Neural cell (in vitro differentiated cells): Measurements from ENCODE around the gene DPP6. TPM values are rescaled to one million over a fixed set of nuclear protein-coding genes. Genes with fewer than 3 reads are reported as not detected.

Experiments
- H2AFZ ChIP-seq: fragments of 200-600, 300-800 bp; sonication (generic), shearing (Covaris generic); 2 replicates; pipeline ENCODE4 v1.6.0; 2014; ENCODE audit warnings: low read depth, mild to moderate bottlenecking, antibody characterized with exemption, low read length, moderate library complexity
- H3F3A ChIP-seq: fragments of 200-600 bp; shearing (Covaris generic); 2 replicates; pipeline ENCODE4 v1.6.1; 2016; ENCODE audit warnings: mild to moderate bottlenecking, moderate library complexity, mixed read lengths, antibody characterized with exemption, low read length; ENCODE audit not compliant: insufficient read depth, poor library complexity, severe bottlenecking
- H3K27ac ChIP-seq: fragments of 200-600, 300-800 bp; sonication (generic), shearing (Covaris generic); 2 replicates; pipeline ENCODE4 v1.5.1; 2014; ENCODE audit warnings: mild to moderate bottlenecking, low read length, moderate library complexity
- H3K27me3 ChIP-seq: fragments of 300-800, 200-600 bp; sonication (generic), shearing (Covaris generic); 2 replicates; pipeline ENCODE4 v1.6.0; 2014; ENCODE audit warnings: mild to moderate bottlenecking, low read depth, low read length, moderate library complexity; ENCODE audit not compliant: insufficient read depth
- H3K36me3 ChIP-seq: fragments of 300-800, 200-600 bp; sonication (generic), shearing (Covaris generic); 2 replicates; pipeline ENCODE4 v1.5.1; 2014; ENCODE audit warnings: mild to moderate bottlenecking, antibody characterized with exemption, low read length, moderate library complexity; ENCODE audit not compliant: insufficient read depth
- H3K4me2 ChIP-seq: fragments of 300-800, 200-600 bp; sonication (generic), shearing (Covaris generic); 2 replicates; pipeline ENCODE4 v1.6.0; 2014; ENCODE audit warnings: mild to moderate bottlenecking, low read length
- H3K4me3 ChIP-seq: fragments of 300-800, 200-600 bp; sonication (generic), shearing (Covaris generic); 2 replicates; pipeline ENCODE4 v1.5.1; 2014; ENCODE audit warnings: mild to moderate bottlenecking, low read length, moderate library complexity
- H3K79me2 ChIP-seq: fragments of 200-600 bp; shearing (Covaris generic); replicated peaks from 2 replicates; pipeline ENCODE4 v1.6.0; 2014; ENCODE audit warnings: mild to moderate bottlenecking, low read length, moderate library complexity; ENCODE audit not compliant: insufficient read depth
- H3K9ac ChIP-seq: fragments of 300-800, 200-600 bp; sonication (generic), shearing (Covaris generic); 2 replicates; pipeline ENCODE4 v1.6.1; 2016; ENCODE audit warnings: mild to moderate bottlenecking, low read length, mixed read lengths
- H3K9me2 ChIP-seq: fragments of 200-600 bp; shearing (Covaris generic); 2 replicates; pipeline ENCODE4 v1.6.1; 2016; ENCODE audit warnings: mild to moderate bottlenecking, low read length, mixed read lengths; ENCODE audit not compliant: insufficient read depth
- H3K9me3 ChIP-seq: fragments of 200-600, 300-800 bp; sonication (generic), shearing (Covaris generic); 2 replicates; pipeline ENCODE4 v1.6.1; 2016; ENCODE audit warnings: mild to moderate bottlenecking, mixed run types, low read length, moderate library complexity, mixed read lengths
- H4K20me1 ChIP-seq: fragments of 200-600 bp; shearing (Covaris generic); 2 replicates; pipeline ENCODE4 v1.6.1; 2016; ENCODE audit warnings: mild to moderate bottlenecking, mixed run types; ENCODE audit not compliant: insufficient read depth
- CTCF ChIP-seq: fragments of 450-650 bp; IDR thresholded peaks from 2 replicates; pipeline ENCODE4 v1.5.1; 2014; ENCODE audit warnings: antibody characterized with exemption, mild to moderate bottlenecking, moderate library complexity; ENCODE audit not compliant: poor library complexity, severe bottlenecking
- EP300 ChIP-seq: fragments of 450-650 bp; conservative IDR thresholded peaks from 2 replicates; pipeline ENCODE4 v1.6.1; 2014; ENCODE audit warnings: antibody characterized with exemption, mild to moderate bottlenecking, moderate library complexity; ENCODE audit not compliant: poor library complexity, severe bottlenecking
- EZH2 ChIP-seq: fragments of 200-600, 300-800 bp; shearing (Covaris generic), sonication (generic); IDR thresholded peaks from 2 replicates; pipeline ENCODE4 v1.6.1; 2014; ENCODE audit warnings: antibody characterized with exemption, low read length, borderline replicate concordance, mild to moderate bottlenecking; ENCODE audit not compliant: insufficient read depth, poor library complexity, severe bottlenecking
- MXI1 ChIP-seq: fragments of 450-650 bp; conservative IDR thresholded peaks from 2 replicates; pipeline ENCODE4 v1.6.1; 2014; ENCODE audit warnings: antibody characterized with exemption, mild to moderate bottlenecking; ENCODE audit not compliant: poor library complexity, severe bottlenecking
- POLR2AphosphoS5 ChIP-seq: IDR thresholded peaks from 2 replicates; pipeline ENCODE4 v1.6.1; 2012
- RAD21 ChIP-seq: fragments of 450-650 bp; conservative IDR thresholded peaks from 2 replicates; pipeline ENCODE4 v1.6.1; 2014; ENCODE audit warnings: antibody characterized with exemption, mild to moderate bottlenecking, moderate library complexity
- REST ChIP-seq: IDR thresholded peaks from 2 replicates; pipeline ENCODE4 v1.6.1; 2012; ENCODE audit warnings: borderline replicate concordance
- SMC3 ChIP-seq: fragments of 450-650 bp; conservative IDR thresholded peaks from 2 replicates; pipeline ENCODE4 v1.6.1; 2014; ENCODE audit warnings: antibody characterized with exemption, mild to moderate bottlenecking, moderate library complexity; ENCODE audit not compliant: poor library complexity
- TAF1 ChIP-seq: IDR thresholded peaks from 2 replicates; pipeline ENCODE4 v1.6.1; 2012; ENCODE audit warnings: low read depth
- polyA plus RNA-seq: library from polyadenylated mRNA; depleted of rRNA; stranded (reverse); fragments of >200 nt; gene quantifications from 2 replicates; pipeline ENCODE4 v1.2.3, GENCODE V29; 2014

Gene DPP6
- polyA plus RNA-seq, 1 donor from 2014 or later = 20.4 TPM

GRCh38 chr7:154390961-154391360 lies 338.8 kb downstream of the DPP6 start:
- H3K79me2 ChIP-seq = no peaks in the 10 kb centered on the region
- H3K27me3 ChIP-seq = no peaks in the 10 kb centered on the region
- no peaks in the 10 kb centered on the region for H3K9me2 ChIP-seq
- no peaks in the 10 kb centered on the region for H3F3A ChIP-seq
- no peak overlapping the region for H2AFZ ChIP-seq
- H3K4me2 ChIP-seq = no peak overlapping the region
- H3K27ac ChIP-seq = no peak overlapping the region
- H4K20me1 ChIP-seq = no peaks in the 10 kb centered on the region
- no peaks in the 10 kb centered on the region for H3K9me3 ChIP-seq
- no peak overlapping the region for H3K9ac ChIP-seq
- no peaks in the 10 kb centered on the region for H3K36me3 ChIP-seq
- no peak overlapping the region for H3K4me3 ChIP-seq
- no peak for TF ChIP-seq TAF1
- TF ChIP-seq RAD21 = no peak
- no peak for TF ChIP-seq SMC3
- no peak for TF ChIP-seq REST
- TF ChIP-seq CTCF = no peak
- no peak for TF ChIP-seq EZH2
- TF ChIP-seq POLR2AphosphoS5 = no peak
- no peak for TF ChIP-seq MXI1
- no peak for TF ChIP-seq EP300

GRCh38 chr7:154394804-154395203 lies 342.6 kb downstream of the DPP6 start:
- no peak overlapping the region for H3K27ac ChIP-seq
- no peaks in the 10 kb centered on the region for H3K9me3 ChIP-seq
- no peak overlapping the region for H3K4me2 ChIP-seq
- H3K4me3 ChIP-seq = no peak overlapping the region
- no peaks in the 10 kb centered on the region for H3K79me2 ChIP-seq
- no peaks in the 10 kb centered on the region for H3K27me3 ChIP-seq
- no peak overlapping the region for H2AFZ ChIP-seq
- no peaks in the 10 kb centered on the region for H3K9me2 ChIP-seq
- H3F3A ChIP-seq = no peaks in the 10 kb centered on the region
- no peaks in the 10 kb centered on the region for H3K36me3 ChIP-seq
- H4K20me1 ChIP-seq = no peaks in the 10 kb centered on the region
- no peak for TF ChIP-seq MXI1
- no peak for TF ChIP-seq EZH2
- no peak for TF ChIP-seq POLR2AphosphoS5
- TF ChIP-seq CTCF = no peak
- no peak for TF ChIP-seq SMC3
- no peak for TF ChIP-seq TAF1
- no peak for TF ChIP-seq RAD21
- TF ChIP-seq REST = no peak
- no peak for TF ChIP-seq EP300
- no peak overlapping the region for H3K9ac ChIP-seq
